HG03460 (cell line): Measurements from ENCODE around the gene TMEM30A.
A peak's percentile ranks its signal among the peaks of the same experiment; 100 is the strongest.

Experiments
- ATAC-seq: cut with Tn5 transposase; IDR thresholded peaks from one replicate; pipeline ENCODE4 v1.9.1; 2021; ENCODE audit not compliant: unreplicated experiment

Gene TMEM30A

DNA sequence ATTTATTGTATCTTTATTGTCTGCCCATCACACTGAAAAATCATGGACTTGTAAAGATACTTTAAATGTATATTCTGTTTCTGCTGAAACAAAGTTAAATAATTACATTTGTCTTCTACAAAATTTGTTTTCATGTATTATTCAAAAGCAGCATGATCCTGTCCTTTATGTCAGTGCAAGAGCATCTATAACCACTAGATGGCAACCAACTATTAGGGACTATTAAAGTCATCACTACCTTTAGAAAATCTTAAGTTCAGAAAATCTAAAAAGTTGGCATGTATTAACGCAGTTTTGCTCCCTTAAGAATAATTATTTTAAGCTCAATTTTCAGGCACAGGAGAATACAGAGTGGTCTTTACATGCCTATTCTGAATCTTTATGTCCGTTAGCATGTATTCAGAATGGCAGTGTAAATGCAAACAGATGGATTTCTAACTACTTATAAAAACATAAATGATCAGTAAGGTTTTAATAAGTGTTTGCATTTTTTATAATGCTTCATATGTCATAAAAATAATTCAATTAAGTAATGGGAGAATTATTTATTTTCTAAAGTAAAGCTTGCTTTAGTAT lies 17.8 kb downstream of the TMEM30A start:
- peak; percentile 78 for ATAC-seq

DNA sequence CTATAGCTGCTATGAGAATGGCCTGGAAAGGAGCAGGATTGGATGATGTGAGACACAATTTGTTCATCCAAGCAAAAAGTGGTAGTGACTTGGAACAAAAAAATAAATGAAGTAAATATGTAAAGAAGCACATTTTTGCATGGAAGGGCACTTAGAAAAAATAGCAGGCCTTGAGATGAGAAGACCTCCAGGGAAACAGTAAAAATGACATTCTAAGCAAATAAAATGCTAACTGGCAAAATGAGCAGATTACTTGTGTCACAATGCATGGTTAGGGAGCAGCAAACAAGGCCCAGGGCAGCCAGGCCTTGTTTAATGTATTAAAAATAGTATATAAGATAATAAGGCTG lies 21.2 kb downstream of the TMEM30A start:
- ATAC-seq, result no peak

DNA sequence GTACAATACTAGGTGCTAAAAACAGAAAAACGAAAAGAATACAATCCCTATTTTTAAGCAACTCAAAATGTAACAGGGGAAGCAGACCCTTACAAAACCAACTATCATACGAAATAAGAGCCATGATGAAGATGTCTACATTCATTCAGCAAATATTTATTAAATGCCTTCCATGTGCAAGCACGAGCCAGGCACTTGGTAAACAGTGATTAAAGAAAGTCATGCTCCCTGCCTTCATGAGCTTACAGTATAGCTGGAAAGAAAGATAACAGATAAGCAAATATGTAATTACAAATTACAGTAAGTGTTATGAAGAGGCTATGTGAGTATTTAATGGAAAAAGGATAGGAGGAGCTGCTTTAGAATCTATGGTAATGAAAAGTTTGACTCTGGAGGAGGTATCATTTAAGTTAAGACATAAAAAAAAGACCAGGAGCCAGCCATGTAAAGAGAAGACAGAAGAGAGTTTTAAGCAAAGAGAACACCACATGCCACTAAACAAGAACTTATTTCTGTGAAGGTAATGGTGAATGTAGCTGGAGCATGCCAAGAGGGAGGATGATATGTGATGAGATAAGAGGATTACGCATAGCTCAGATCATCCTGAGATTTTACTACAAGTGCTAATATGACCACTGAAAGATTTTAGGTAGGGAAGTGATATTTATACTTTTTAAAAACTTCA lies 21.7 kb downstream of the TMEM30A start:
- ATAC-seq, result no peak

DNA sequence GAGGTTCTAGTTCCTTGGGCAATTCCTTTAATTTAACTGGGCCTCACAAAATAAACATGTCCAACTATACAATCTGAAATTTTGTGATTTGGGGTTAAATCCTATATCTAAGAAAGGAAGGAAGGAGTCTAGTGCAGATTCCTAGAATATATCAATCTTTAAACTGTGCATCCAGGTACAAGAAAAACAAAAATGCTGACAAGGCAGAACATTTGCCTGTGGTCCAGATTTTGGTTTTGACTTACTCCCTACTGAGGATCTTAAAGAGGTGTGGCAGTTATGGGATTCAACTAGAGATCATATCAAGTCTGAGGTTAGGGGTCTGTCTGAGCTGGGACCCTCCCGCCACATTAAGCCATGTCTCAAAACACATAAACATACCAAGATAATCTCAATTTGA lies 23.3 kb downstream of the TMEM30A start:
- ATAC-seq, result no peak

DNA sequence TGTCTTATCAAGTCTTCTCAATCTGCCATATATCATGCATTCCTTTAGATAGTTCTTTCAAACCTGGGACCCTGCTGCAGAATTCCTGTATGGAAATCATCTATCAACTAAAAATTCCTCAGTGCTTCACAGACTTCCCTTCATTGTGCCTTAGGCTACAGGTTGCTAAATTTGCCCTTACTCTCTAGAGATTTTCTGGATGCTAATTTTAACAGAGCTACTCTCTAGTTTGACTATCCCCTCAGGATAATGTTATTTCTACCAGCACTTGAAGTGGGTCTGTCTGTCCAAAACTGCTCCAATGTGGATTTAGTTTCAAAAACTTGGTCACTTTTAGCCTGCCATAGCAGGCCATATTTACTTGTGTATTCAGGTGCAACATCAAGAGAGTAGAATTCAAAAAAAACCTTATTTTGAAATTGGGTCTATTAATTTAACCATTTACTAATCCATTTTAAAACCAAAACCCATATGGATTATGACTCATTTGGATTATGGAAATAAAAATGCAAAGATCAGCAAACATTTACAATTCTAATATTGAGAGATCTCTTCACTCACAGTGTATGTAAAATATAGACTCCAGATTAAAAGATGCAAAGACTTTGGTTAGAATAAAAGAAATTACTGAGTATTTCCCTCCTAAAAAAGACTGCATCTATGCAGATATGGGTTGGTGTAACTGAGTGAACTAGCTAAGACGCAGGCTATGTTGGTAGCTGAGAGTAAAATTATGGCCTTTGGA lies 27.1 kb downstream of the TMEM30A start:
- ATAC-seq, result no peak

DNA sequence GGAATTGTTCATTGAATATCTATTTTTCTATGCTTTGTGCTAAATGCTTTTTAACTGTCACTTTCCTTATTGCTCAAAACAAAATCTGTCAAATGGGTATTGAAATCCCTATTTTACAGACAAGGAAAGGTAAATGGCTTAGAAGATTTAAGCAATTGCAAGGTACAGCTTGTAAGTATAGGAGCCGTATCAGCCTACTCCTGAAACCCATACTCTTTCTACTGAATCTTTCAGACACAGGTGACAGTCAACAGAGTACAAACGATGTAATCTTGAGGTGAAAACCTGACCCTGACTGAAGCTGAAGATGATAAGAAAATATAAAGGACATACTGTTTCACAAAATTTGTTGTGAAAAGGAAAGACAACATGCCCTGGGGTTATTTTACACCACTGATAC lies 34.0 kb downstream of the TMEM30A start:
- ATAC-seq, result no peak

DNA sequence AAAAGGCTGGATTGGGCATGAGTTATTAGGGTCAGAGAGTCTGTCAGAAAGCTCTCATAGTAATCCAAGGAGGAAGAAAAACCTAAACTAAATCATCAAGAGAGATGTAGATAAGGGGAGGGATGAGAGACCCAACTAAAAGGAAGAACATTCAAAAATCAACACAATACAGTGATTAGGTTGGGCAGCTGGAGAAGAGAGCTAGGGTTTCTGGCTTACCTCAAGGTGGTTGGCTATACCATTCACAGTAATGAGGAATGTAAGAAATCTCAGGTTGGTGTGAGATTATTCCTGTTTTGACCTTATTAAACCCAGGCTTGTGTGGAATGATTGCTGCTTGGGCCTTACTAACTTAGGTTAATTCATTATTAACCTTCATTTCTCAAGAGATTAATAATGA lies 34.8 kb downstream of the TMEM30A start:
- no peak for ATAC-seq

DNA sequence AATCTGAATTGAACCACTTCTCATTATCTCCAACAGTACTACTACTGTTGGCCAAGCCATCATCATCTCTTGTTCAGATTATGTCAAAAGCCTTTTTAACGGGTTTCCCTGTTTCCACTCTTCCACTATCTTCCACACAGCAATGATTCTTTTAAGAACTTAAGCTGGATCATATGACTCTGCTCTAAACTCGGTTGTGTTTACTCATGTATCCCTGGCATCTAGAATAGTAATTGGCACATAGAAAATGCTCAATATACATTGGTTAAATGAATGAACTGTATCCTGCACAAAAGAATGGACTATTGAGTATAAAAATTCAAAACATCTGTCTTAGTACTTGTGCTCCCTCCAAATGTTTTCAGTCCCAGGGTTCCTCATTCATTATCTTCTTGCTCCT lies 38.2 kb downstream of the TMEM30A start:
- no peak for ATAC-seq

DNA sequence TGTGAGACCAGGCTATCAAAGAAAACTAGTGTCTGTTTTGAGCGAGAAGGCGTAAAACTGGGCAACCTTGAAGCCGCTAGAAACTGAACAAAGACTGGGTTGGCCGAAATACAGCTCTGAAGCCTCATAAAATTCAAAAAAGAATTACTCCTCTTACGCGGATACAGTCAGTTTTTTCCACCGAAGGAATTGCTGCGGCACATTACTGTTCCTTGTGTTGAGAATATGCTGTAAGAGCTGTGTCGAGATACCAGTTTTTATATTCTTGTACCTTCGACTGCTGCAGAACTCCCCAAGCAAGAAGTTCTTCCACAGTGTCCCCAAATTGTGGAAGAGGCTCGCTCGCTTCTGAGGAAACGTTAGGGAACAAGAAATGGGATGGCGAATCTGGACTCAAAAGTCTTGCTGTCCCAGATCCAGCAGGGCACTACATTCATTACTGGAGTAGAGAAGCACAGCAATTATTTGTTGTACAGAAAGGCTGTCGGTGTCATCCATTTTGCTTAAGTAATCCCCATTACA lies 40.5 kb downstream of the TMEM30A start:
- ATAC-seq, result peak; percentile 9

DNA sequence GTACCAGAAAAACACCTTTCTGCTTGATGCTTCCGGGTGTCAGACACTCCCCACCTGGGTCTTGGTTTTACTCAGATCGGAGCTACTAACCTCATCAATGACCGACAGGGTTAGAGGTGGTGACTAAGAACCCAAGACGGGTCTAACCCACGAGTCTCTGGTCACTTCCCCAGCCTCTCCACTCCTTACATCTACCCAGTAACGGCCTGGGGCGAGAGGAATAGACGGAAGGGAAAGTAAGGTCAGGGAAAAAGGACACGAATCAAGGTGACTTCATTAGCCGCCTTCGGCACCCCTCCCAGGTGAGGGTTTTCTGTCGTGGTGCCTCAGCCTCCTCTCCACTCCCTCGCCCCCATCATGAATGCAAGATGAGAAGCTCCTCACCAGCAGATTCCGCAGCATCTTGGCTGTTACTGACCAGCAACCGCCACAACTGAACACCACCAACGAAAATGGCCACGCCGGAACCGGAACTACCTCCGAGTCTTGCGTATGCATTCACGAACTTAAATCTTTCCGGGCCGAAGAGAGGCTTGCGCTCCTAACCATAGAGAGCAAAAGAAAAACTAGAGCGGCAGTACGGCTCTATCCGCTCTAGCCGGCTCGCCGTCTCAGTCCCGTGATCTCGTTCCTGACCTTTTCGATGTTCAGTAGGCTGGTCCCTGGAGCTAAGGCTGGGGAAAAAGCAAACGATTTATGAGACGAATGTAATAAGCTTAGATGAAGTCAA lies 41.1 kb downstream of the TMEM30A start, which contains the start of gene COX7A2:
Gene COX7A2 (minus strand): TSS at position 469 of the 730 bp plus-strand sequence. CDS start 67 bp downstream, at position 402.
- ATAC-seq, result peak; percentile 94

DNA sequence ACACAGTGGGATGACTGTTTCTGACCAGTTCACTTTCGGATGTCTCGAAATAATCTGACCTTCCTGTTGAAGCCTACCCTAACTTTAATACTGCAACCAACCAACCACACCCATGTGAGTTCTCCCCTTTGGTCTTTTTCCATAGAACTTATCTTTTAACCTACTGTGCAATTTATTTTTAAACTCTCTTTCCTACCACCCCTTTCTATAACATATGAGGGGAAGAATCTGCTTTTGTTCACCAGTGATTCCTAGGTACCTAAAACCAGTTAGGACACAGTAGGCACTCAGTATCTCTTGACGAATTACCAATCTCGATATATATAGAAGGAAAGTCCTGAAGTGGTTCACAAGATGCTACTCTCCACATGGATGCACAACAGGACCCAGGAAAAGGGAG lies 48.0 kb downstream of the TMEM30A start:
- ATAC-seq, result no peak

DNA sequence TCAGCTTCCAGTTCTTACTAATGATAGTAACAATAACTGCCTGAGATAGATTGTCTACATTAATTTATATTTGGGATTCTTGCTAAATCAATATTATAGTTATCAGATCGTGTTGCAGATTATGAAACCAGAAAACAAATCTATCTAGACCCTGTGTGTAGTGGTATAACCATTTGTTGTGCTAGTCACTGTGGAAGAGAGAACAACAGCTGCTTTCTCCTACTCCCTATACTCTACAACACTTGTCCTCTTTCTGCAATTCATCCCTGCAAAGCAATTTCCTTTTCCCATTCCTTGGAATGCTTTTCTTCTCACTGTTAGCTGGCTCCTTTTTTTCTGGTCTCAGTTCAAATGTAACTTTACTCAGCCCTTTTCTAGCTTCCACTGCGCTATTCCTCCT lies 49.3 kb downstream of the TMEM30A start:
- no peak for ATAC-seq

DNA sequence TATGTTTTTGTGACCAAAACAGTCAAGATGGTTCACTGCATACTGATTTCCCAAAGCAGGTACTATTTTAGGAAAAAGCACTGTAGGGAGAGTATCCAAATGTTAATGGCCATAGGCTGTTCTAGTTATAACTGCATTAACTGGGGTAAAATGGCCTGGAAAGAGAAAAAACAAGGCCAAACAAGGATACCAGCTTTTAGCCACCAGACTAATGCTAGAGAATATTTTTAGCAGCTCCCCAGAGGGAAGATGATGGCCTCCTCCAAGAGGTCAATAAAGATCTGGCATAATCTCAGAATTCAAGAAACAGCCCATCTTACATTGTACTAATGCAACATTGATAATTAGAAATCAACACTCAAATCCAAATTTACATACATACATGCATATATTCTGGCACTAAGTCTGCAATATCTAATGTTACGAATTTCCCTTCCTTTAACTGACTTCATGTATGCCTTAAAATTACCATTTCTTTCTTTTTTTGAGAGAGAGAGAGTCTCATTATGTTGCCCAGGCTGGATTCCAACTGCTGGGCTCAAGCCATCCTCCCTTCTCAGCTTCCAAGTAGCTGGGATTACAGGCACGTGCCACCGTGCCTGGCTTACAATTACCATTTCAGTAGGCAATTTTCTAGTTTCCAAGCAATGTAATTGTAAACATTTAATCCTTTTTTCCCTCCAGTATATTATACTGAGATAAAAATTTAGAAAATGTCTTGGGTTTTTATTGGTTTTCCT lies 50.3 kb downstream of the TMEM30A start:
- no peak for ATAC-seq

DNA sequence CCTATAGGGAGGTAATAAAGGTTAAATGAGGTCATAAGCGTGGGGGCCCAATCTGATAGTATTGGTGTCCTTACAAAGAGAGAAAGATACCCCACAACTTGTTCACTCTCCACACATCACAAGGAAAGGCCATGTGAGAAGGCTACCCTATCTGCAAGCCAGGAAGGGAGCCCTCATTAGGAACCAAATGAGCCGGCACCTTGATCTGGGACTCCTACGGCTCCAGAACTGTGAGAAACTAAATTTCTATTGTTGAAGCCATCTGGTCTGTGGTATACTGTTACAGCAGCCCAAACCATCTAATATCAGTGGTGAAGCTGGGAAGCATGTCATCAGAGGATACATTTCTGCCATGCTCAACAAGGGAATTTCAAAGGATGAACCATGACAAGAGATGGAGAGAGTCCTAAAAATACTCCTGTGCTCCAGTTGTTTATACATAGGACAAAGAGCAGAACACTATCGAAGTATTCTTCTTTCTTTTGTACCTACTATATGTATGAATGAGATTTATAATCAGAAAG lies 51.4 kb downstream of the TMEM30A start:
- no peak for ATAC-seq

DNA sequence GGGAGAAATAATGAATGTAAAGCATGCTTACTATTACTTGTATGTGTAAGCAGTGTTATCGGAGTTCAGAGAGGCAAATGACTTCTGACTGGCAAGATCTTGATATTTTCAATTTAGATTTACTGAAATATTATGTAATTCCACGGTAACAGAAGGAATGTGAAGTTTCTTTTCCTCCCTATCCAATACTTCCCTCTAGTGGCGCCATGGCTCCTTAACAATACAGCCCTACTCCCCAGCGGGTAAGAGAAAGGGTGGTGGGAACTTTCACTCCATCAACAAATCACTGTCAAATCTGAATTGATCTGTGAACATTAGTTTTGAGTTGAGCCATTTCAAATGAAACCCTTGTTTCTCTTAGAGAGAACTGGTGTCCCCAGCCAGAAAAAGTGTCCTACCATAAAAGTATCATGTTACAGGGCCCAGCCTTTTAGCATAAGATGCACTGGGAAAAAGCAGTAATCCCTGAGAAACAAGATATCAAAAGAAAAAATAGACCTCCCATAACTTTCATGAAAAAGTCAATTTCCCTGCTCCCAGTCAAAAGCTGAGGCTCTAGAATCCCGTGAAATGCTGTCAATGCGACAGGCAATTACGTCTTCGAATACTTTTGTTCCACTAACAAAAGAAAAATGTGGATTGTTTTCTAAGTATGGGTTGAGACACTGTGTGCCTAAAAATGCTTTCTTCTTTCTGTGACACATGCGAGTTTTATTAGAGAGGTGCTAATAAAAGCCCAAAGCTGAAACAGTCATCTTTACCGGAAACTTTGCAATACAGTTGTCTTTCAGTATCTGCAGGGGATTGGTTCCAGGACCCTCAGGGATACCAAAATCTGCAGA lies 53.9 kb downstream of the TMEM30A start:
- ATAC-seq, result no peak

DNA sequence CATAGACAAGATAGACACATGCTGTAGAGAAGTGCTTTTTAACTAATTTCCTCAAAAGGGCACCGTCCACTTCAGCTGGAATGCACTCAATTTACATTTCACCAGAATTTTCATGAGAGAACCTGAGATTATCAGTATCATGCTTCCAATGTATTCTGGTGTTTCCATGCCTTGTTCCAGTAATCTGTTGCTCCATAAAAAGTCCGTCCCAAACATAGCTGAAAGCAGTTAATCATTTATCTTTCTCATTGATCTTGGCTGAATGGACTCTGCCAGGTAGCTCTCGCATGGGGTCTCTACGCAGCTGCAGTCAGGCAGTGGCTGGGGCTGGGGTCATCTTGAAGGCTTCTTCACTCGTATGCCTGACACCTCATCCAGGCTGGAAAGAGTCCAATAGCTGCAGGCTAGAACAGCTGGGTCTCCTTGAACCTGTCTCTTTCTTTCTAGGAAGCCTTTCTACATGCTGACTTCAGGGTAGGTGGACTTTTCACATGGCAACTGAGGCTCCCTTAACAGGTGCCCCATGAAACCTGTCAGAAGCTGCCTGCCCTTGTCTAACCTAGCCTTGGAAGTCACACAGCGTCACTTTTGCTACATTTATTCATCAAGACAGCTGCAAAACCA lies 60.2 kb downstream of the TMEM30A start:
- no peak for ATAC-seq

DNA sequence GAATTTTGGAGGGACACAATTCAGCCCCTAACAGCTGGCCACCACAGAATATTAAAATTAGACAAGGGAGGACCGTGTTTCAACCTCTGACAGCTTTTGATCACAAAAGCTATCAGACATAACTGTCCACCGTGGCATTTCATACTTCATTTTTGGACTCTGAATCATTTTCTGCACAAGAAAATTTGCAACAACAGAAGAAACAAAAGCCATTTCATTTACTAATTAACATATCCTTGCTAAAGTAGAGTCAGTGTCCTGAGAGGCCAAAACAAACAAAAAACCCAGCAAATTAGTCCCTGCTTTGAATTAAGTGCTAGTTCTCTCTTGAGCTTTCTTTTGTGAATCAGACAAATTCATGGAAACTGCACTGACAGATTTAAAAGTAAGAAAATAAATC lies 61.2 kb downstream of the TMEM30A start:
- ATAC-seq, result no peak

DNA sequence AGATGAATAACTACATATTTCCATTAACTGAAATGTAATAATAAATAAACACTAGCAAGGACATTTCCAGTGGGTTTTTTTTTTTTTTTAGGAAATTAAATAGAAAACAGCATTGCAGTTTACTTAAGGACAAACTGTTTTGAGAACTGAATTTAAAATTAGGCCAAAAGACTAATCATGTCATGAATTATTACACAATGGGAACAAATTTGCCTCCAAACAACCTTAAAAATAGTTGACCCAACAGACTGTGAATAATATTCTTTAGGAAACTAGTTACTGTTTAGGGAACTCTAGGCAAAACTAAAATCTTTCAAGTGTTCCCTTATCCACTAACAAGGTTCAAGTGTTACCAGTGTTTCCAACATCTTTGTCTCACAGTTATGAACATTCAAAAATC lies 62.3 kb downstream of the TMEM30A start:
- ATAC-seq, result no peak

DNA sequence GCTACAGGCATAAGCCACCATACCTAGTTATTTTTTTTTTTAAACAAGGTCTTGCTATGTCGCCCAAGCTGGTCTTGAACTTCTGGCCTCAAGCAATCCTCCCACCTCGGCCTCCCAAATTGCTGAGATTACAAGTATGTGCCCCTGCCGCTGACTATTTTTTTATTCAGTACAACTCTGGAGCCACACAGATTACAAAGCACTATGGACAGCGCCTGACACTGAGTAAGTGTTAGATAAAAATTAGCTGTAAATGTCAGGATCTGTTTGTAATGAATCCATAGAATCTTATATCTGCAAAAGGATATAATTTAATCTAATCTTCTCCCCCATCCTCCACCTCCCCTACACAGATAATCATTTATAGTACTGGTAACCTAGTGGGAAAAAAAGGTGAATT lies 63.5 kb downstream of the TMEM30A start:
- ATAC-seq, result no peak
